Measurements from ENCODE around the gene TXLNB. TPM values are rescaled to one million over a fixed set of nuclear protein-coding genes. Genes with fewer than 3 reads are reported as not detected.

The TXLNB gene
- under 1 TPM; 0.24 to 0.93 (median 0.50) TPM for total RNA-seq
- total RNA-seq (2013): 3.9 TPM

GRCh38 chr6:139291813-139292619, at the start of gene TXLNB:
TXLNB (minus strand) TSS chr6:139291998; CDS start chr6:139288899, 3,099 bp downstream.
- intact Hi-C loops (cut with micrococcal nuclease): loop anchor here (1.0 to 5.0 kb wide), 6 partner anchors 31 to 305 kb away; partner anchors contain the start of gene REPS1
- peak within 1 kb of the TSS; percentile 97 for H3K27ac ChIP-seq (ENCODE audit: low read length)
- peaks cover 28% of the 10 kb centered on the region for H3K4me1 ChIP-seq (ENCODE audit: control insufficient read depth, insufficient read depth, low read length)
- ATAC-seq (peak; percentile 76 to 86 (median 80)), DNase-seq (peak; percentile 64 to 89)
- Mint-ChIP-seq H3K4me1 (peaks cover 34 to 46% of the 10 kb centered on the region in 2 donors), H3K27me3 (ENCODE audit: low read depth in 2 of 2) (no peaks in the 10 kb centered on the region), H3K27ac (peak within 1 kb of the TSS; percentile 93 to 99), H3K36me3 (no peaks in the 10 kb centered on the region), H3K4me3 (peak within 1 kb of the TSS; percentile 96), H3K9me3 (no peaks in the 10 kb centered on the region)
- H3K9me3 ChIP-seq (ENCODE audit: control insufficient read depth, insufficient read depth, low read length): no peaks in the 10 kb centered on the region
- TF ChIP-seq CTCF (IDR thresholded peaks at IDR 0.05): no peak
- 17% methylated on average over 3 of the region's 13 CpGs for WGBS (ENCODE audit: insufficient coverage)
- H3K4me3 ChIP-seq (ENCODE audit: low read length): peak within 1 kb of the TSS; percentile 14
- no peaks in the 10 kb centered on the region for H3K36me3 ChIP-seq (ENCODE audit: control insufficient read depth, insufficient read depth, low read length)
- H3K27me3 ChIP-seq (ENCODE audit: control insufficient read depth, insufficient read depth, low read length): no peaks in the 10 kb centered on the region

- Histone ChIP-seq H3K4me1 (ENCODE audit: control insufficient read depth, insufficient read depth, low read length) (peaks cover 7% of the 10 kb centered on the region), H3K4me3 (ENCODE audit: low read length) (no peak overlapping the region), H3K9me3 (ENCODE audit: control insufficient read depth, insufficient read depth, low read length) (no peaks in the 10 kb centered on the region), H3K27me3 (ENCODE audit: control insufficient read depth, insufficient read depth, low read length) (no peaks in the 10 kb centered on the region), H3K36me3 (ENCODE audit: control insufficient read depth, insufficient read depth, low read length) (no peaks in the 10 kb centered on the region), H3K27ac (ENCODE audit: low read length) (no peak overlapping the region)
- DNase-seq: no peak
- H3K4me3 Mint-ChIP-seq: no peak overlapping the region
- no peak for ATAC-seq
- peaks cover 10 to 13% of the 10 kb centered on the region in 2 donors for H3K4me1 Mint-ChIP-seq
- no peaks in the 10 kb centered on the region for H3K36me3 Mint-ChIP-seq
- intact Hi-C loops (cut with micrococcal nuclease): no loop called here
- H3K9me3 Mint-ChIP-seq: no peaks in the 10 kb centered on the region
- no peaks in the 10 kb centered on the region for H3K27me3 Mint-ChIP-seq (ENCODE audit: low read depth in 2 of 2)
- no CpG with 5 or more reads among the region's 2 CpGs for WGBS (ENCODE audit: insufficient coverage)
- no peak for TF ChIP-seq CTCF (IDR thresholded peaks at IDR 0.05)
- no peak overlapping the region for H3K27ac Mint-ChIP-seq
Measured at GRCh38 chr6:139341060-139341459, 49.3 kb upstream of the TXLNB start.

GRCh38 chr6:139338795-139339194, 47.0 kb upstream of the TXLNB start:
- Histone ChIP-seq H3K27me3 (ENCODE audit: control insufficient read depth, insufficient read depth, low read length) (no peaks in the 10 kb centered on the region), H3K27ac (ENCODE audit: low read length) (no peak overlapping the region), H3K36me3 (ENCODE audit: control insufficient read depth, insufficient read depth, low read length) (no peaks in the 10 kb centered on the region), H3K4me3 (ENCODE audit: low read length) (no peak overlapping the region), H3K9me3 (ENCODE audit: control insufficient read depth, insufficient read depth, low read length) (no peaks in the 10 kb centered on the region), H3K4me1 (ENCODE audit: control insufficient read depth, insufficient read depth, low read length) (peaks cover 7% of the 10 kb centered on the region)
- 87% methylated on average over 9 of the region's 9 CpGs for WGBS (ENCODE audit: insufficient coverage)
- no peaks in the 10 kb centered on the region for H3K27me3 Mint-ChIP-seq (ENCODE audit: low read depth in 2 of 2)
- DNase-seq: no peak
- H3K4me3 Mint-ChIP-seq: no peak overlapping the region
- no peaks in the 10 kb centered on the region for H3K9me3 Mint-ChIP-seq
- intact Hi-C loops (cut with micrococcal nuclease): no loop called here
- H3K36me3 Mint-ChIP-seq: no peaks in the 10 kb centered on the region
- TF ChIP-seq CTCF (IDR thresholded peaks at IDR 0.05): no peak
- ATAC-seq: no peak
- H3K4me1 Mint-ChIP-seq: peaks cover 10 to 13% of the 10 kb centered on the region in 2 donors
- H3K27ac Mint-ChIP-seq: no peak overlapping the region
